Body of pancreas (tissue), 4 donors: ENCODE measurements around the gene KIAA1671. TPM values are rescaled to one million over a fixed set of nuclear protein-coding genes. Genes with fewer than 3 reads are reported as not detected.

Source experiments
- ATAC-seq: fragments of 150-250 bp; one replicate; pipeline ENCODE4 v1.9.1; 2016
- DNase-seq, 4 donors: peaks; one replicate each; pipeline ENCODE4 v3.0.0-alpha.2; 2019
- H3K27ac ChIP-seq, 4 donors: fragments of 200-600 bp; sonication (generic); 1 replicate in 3 of 4; 2 replicates in 1 of 4; pipeline versions ENCODE4 v1.5.1 to v1.6.1; 2016 to 2019; ENCODE audit warnings: mild to moderate bottlenecking in 1 of 4, mixed read lengths in 1 of 4, moderate library complexity in 1 of 4
- H3K27me3 ChIP-seq, 2 donors: fragments of 200-600 bp; sonication (generic); one replicate each; pipeline ENCODE4 v1.6.0; 2016; ENCODE audit warnings: mild to moderate bottlenecking in 1 of 2
- H3K36me3 ChIP-seq, 2 donors: fragments of 200-600 bp; sonication (generic); replicated peaks in 1 of 2; 2 replicates each; pipeline ENCODE4 v1.5.1; 2016; ENCODE audit warnings: low read depth in 2 of 2; ENCODE audit not compliant: insufficient read depth in 1 of 2
- H3K4me1 ChIP-seq: fragments of 200-600 bp; sonication (generic); one replicate; pipeline ENCODE4 v1.6.0; 2016
- H3K4me3 ChIP-seq, 2 donors: fragments of 200-600 bp; sonication (generic); 1 replicate in 1 of 2; 2 replicates in 1 of 2; pipeline ENCODE4 v1.5.1; 2016 to 2019
- H3K9me3 ChIP-seq, 3 donors: fragments of 200-600 bp; sonication (generic); 1 replicate in 2 of 3; 2 replicates in 1 of 3; pipeline ENCODE4 v1.5.1; 2016
- CTCF ChIP-seq, 7 experiments: fragments of 450-650 bp in 4 of 7; fragments of 200-600 bp in 3 of 7; sonication (generic) in 3 of 7; IDR thresholded peaks; one replicate each; pipeline ENCODE4 v1.5.1; 2016 to 2019; ENCODE audit warnings: antibody characterized with exemption in 7 of 7
- POLR2A ChIP-seq, 3 donors: fragments of 450-650 bp; IDR thresholded peaks; one replicate each; pipeline ENCODE4 v1.6.1; 2016; ENCODE audit warnings: antibody characterized with exemption in 3 of 3, mild to moderate bottlenecking in 2 of 3
- WGBS, 2 donors: methylation state at CpG; one replicate each; pipeline ENCODE4 v1.1.5; 2017; 5-methylcytosine and 5-hydroxymethylcytosine counted together
- intact Hi-C: fragments of 100-400 bp; cut with DNase I; formaldehyde crosslinking; loops from one replicate; pipeline ENCODE4 v1.15.1; 2023
- total RNA-seq, 2 donors: library from RNA; depleted of rRNA; stranded (reverse); fragments of >200 nt; gene quantifications; one replicate each; pipeline ENCODE4 v1.1.0, GENCODE V29; 2016

KIAA1671 gene
- total RNA-seq, 2 donors from 2014 or later, result 24.9 to 79.8 TPM

- H3K4me3 ChIP-seq, result no peak overlapping the region
- no peaks in the 10 kb centered on the region for H3K27me3 ChIP-seq
- TF ChIP-seq POLR2A (IDR thresholded peaks at IDR 0.05), result no peak
- TF ChIP-seq CTCF (IDR thresholded peaks at IDR 0.05), result no peak
- no peaks in the 10 kb centered on the region for H3K36me3 ChIP-seq
- intact Hi-C loops, result no loop called here
- peaks cover 15% of the 10 kb centered on the region for H3K4me1 ChIP-seq
- no peaks in the 10 kb centered on the region for H3K9me3 ChIP-seq
- ATAC-seq, result no peak
- WGBS, 2 donors, result 65 to 69% methylated on average over 7 to 8 of the region's 8 CpGs
- peak overlapping the region in 2 of 4 donors; percentile 1 to 41 for H3K27ac ChIP-seq
- no peak for DNase-seq
Measured at GRCh38 chr22:24982301-24983056, 30.0 kb downstream of the KIAA1671 start.

- TF ChIP-seq POLR2A (IDR thresholded peaks at IDR 0.05) (no peak), CTCF (IDR thresholded peaks at IDR 0.05) (no peak)
- Histone ChIP-seq H3K36me3 (no peaks in the 10 kb centered on the region), H3K4me1 (peaks cover 8% of the 10 kb centered on the region), H3K4me3 (no peak overlapping the region), H3K9me3 (no peaks in the 10 kb centered on the region), H3K27ac (peak overlapping the region in 2 of 4 donors; percentile 1 to 41), H3K27me3 (no peaks in the 10 kb centered on the region)
- WGBS, 2 donors, result 75 to 94% methylated on average over 5 of the region's 5 CpGs
- DNase-seq (no peak), ATAC-seq (no peak)
- intact Hi-C loops, result no loop called here
Measured at GRCh38 chr22:24983151-24983550, 30.6 kb downstream of the KIAA1671 start.

GRCh38 chr22:24984122-24984521 is 31.6 kb downstream of the KIAA1671 start:
- no peaks in the 10 kb centered on the region for H3K36me3 ChIP-seq
- ATAC-seq (no peak), DNase-seq (no peak)
- H3K4me3 ChIP-seq, result no peak overlapping the region
- TF ChIP-seq CTCF (IDR thresholded peaks at IDR 0.05), result no peak
- no peak for TF ChIP-seq POLR2A (IDR thresholded peaks at IDR 0.05)
- H3K27ac ChIP-seq, result no peak overlapping the region
- intact Hi-C loops, result no loop called here
- peaks cover 8% of the 10 kb centered on the region for H3K4me1 ChIP-seq
- H3K9me3 ChIP-seq, result no peaks in the 10 kb centered on the region
- 100% methylated on average over 1 of the region's 1 CpG for WGBS, 2 donors
- H3K27me3 ChIP-seq, result no peaks in the 10 kb centered on the region

GRCh38 chr22:24985826-24986214 is 33.3 kb downstream of the KIAA1671 start:
- Histone ChIP-seq H3K27me3 (no peaks in the 10 kb centered on the region), H3K36me3 (no peaks in the 10 kb centered on the region), H3K4me3 (no peak overlapping the region), H3K27ac (peak overlapping the region in 1 of 4 donors; percentile 32), H3K9me3 (no peaks in the 10 kb centered on the region), H3K4me1 (peaks cover 8% of the 10 kb centered on the region)
- TF ChIP-seq CTCF (IDR thresholded peaks at IDR 0.05) (no peak), POLR2A (IDR thresholded peaks at IDR 0.05) (no peak)
- DNase-seq (no peak), ATAC-seq (peak; percentile 53)
- 54 to 77% methylated on average over 9 of the region's 9 CpGs for whole genome bisulfite sequencing, 2 donors
- intact Hi-C loops, result no loop called here

- 73 to 82% methylated on average over 3 to 4 of the region's 4 CpGs for WGBS, 2 donors
- intact Hi-C loops, result no loop called here
- peaks cover 8% of the 10 kb centered on the region for H3K4me1 ChIP-seq
- TF ChIP-seq CTCF (IDR thresholded peaks at IDR 0.05) (no peak), POLR2A (IDR thresholded peaks at IDR 0.05) (no peak)
- H3K27me3 ChIP-seq, result no peaks in the 10 kb centered on the region
- ATAC-seq, result no peak
- H3K9me3 ChIP-seq, result no peaks in the 10 kb centered on the region
- no peak overlapping the region for H3K27ac ChIP-seq
- no peak for DNase-seq
- H3K4me3 ChIP-seq, result no peak overlapping the region
- no peaks in the 10 kb centered on the region for H3K36me3 ChIP-seq
Measured at GRCh38 chr22:24986816-24987215, 34.3 kb downstream of the KIAA1671 start.
